ENCODE measurements around the gene MBD2. TPM values are rescaled to one million over a fixed set of nuclear protein-coding genes. Genes with fewer than 3 reads are reported as not detected.
"Not testable (repeated sequence)": the region's sequence is repeated elsewhere in the genome, so short reads cannot be mapped to it uniquely, and the experiment has no call there.

MBD2 gene
- total and polyA plus RNA-seq, 3 experiments from 2014 or later, result 27.2 to 201 (median 195) TPM

DNA sequence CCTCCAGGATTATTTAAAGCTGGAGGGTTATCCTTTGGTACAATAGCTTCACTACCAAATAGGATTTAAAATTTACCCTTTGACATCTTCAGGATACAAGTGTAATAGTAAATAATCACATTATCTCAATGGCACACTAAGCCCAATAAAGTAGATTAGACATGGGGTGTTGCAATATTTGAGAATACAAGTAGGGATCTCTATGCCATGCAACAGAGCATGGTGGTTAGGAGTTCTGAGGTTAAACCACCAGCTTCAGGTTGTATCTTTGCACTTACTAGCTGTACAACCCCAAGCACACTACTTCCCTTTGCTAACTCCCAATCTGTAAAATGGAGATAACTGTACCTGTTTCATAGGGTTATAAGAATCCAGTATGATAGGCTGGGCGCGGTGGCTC is 6.2 kb downstream of the MBD2 start:
- CTCF ChIA-PET, result interaction anchor here (2.6 kb wide), 1 partner anchor 52 kb away, joined by 12 read pairs; the partner anchor contains the start of gene POLI
- peaks cover 0 to 16% (median 0%) of the 10 kb centered on the region in 3 donors for H3K36me3 Mint-ChIP-seq

GRCh38 chr18:54217624-54218023 is 6.8 kb downstream of the MBD2 start:
- ChIA-PET CTCF (interaction anchor here (2.6 kb wide), 1 partner anchor 53 kb away, joined by 12 read pairs; the partner anchor contains the start of gene POLI), POLR2A (interaction anchor here (0.6 kb wide), 1 partner anchor 51 kb away, joined by 3 read pairs; no protein-coding TSS in a partner anchor)
- Mint-ChIP-seq H3K36me3 (peaks cover 0 to 16% (median 0%) of the 10 kb centered on the region in 3 donors), H3K4me3 (peak overlapping the region in 4 of 7 donors; percentile 6 to 43 (median 32)), H3K9me3 (no peaks in the 10 kb centered on the region), H3K4me1 (peaks cover 56 to 82% (median 72%) of the 10 kb centered on the region in 3 donors), H3K27me3 (no peaks in the 10 kb centered on the region), H3K27ac (peak overlapping the region in 4 of 8 donors; percentile 22 to 54 (median 32))
- no peak for DNase-seq
- Histone ChIP-seq H3K27ac (ENCODE audit: low read depth, low read length) (no peak overlapping the region), H3K4me1 (ENCODE audit: insufficient read depth, low read length) (peaks cover 23% of the 10 kb centered on the region), H3K36me3 (ENCODE audit: insufficient read depth, low read length) (no peaks in the 10 kb centered on the region), H3K27me3 (ENCODE audit: insufficient read depth, low read length, poor library complexity, severe bottlenecking) (no peaks in the 10 kb centered on the region), H3K9me3 (ENCODE audit: low read length) (no peaks in the 10 kb centered on the region), H3K4me3 (ENCODE audit: low read length) (no peak overlapping the region)

More for the DNA sequence above, 6.2 kb downstream of the MBD2 start:
- peak overlapping the region in 1 of 7 donors; percentile 13 for H3K4me3 Mint-ChIP-seq
- H3K27me3 Mint-ChIP-seq, result peaks cover 0 to 1% of the 10 kb centered on the region in 2 donors
- no peak overlapping the region for H3K27ac ChIP-seq (ENCODE audit: low read depth, low read length)
- H3K27ac Mint-ChIP-seq, result no peak overlapping the region
- no peaks in the 10 kb centered on the region for H3K27me3 ChIP-seq (ENCODE audit: insufficient read depth, low read length, poor library complexity, severe bottlenecking)
- peaks cover 30% of the 10 kb centered on the region for H3K4me1 ChIP-seq (ENCODE audit: insufficient read depth, low read length)
- no peak overlapping the region for H3K4me3 ChIP-seq (ENCODE audit: low read length)
- no peaks in the 10 kb centered on the region for H3K9me3 ChIP-seq (ENCODE audit: low read length)
- no peaks in the 10 kb centered on the region for H3K36me3 ChIP-seq (ENCODE audit: insufficient read depth, low read length)
- no peak for DNase-seq
- H3K4me1 Mint-ChIP-seq, result peaks cover 62 to 84% (median 77%) of the 10 kb centered on the region in 3 donors
- POLR2A ChIA-PET, result no interaction called here
- no peaks in the 10 kb centered on the region for H3K9me3 Mint-ChIP-seq

DNA sequence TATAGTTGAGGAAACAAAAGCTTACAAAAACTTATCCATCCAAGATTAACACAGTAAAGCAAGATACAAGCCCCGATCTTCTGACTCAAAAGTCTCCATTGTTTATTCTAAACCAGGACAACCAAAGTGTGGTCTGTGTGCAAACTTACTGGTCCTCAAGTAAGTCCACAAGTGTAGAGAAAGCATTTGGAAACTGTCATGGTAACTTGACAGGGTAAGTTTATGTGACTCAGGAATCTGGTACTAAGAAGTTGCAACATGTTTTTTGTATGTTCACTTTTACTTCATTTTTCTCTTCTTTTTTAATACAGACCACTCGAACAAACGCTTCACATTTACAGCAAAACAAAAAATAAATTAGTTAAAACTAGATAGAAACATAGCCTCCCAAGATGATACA is 9.4 kb downstream of the MBD2 start:
- Histone ChIP-seq H3K27ac (ENCODE audit: low read depth, low read length) (no peak overlapping the region), H3K4me1 (ENCODE audit: insufficient read depth, low read length) (peaks cover 12% of the 10 kb centered on the region), H3K9me3 (ENCODE audit: low read length) (no peaks in the 10 kb centered on the region), H3K36me3 (ENCODE audit: insufficient read depth, low read length) (no peaks in the 10 kb centered on the region), H3K4me3 (ENCODE audit: low read length) (no peak overlapping the region), H3K27me3 (ENCODE audit: insufficient read depth, low read length, poor library complexity, severe bottlenecking) (no peaks in the 10 kb centered on the region)
- Mint-ChIP-seq H3K27ac (no peak overlapping the region), H3K4me1 (peaks cover 55 to 81% (median 74%) of the 10 kb centered on the region in 3 donors), H3K27me3 (no peaks in the 10 kb centered on the region), H3K9me3 (no peaks in the 10 kb centered on the region), H3K36me3 (peaks cover 0 to 12% (median 2%) of the 10 kb centered on the region in 3 donors), H3K4me3 (no peak overlapping the region)
- ChIA-PET POLR2A (no interaction called here), CTCF (interaction anchor here (1.5 kb wide), 1 partner anchor 8 kb away, joined by 6 read pairs; no protein-coding TSS in a partner anchor)
- DNase-seq, result no peak

DNA sequence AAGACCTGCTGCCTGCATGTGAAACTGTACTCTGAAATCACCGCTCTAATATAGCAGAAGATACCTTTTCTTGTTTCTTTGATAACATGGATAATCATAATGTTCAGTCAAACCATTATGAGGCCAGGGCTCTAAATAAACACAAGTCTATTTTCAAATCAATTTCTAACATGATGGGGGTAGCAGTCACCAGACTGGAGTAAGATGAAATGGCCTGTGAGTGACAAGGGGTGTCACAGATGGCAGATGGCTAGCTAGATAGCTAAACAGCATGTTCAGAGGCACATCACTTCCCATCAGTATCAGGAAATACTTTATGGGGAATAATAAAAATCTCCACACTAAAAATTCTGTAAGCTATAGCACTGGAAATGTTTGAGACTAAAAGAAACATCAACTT is 14.0 kb downstream of the MBD2 start:
- peak overlapping the region in 1 of 7 donors; percentile 38 for H3K4me3 Mint-ChIP-seq
- Histone ChIP-seq H3K27me3 (ENCODE audit: insufficient read depth, low read length, poor library complexity, severe bottlenecking) (no peaks in the 10 kb centered on the region), H3K9me3 (ENCODE audit: low read length) (no peaks in the 10 kb centered on the region), H3K27ac (ENCODE audit: low read depth, low read length) (no peak overlapping the region), H3K4me3 (ENCODE audit: low read length) (no peak overlapping the region), H3K36me3 (ENCODE audit: insufficient read depth, low read length) (no peaks in the 10 kb centered on the region), H3K4me1 (ENCODE audit: insufficient read depth, low read length) (peaks cover 21% of the 10 kb centered on the region)
- CTCF ChIA-PET, result interaction anchor here (1.1 to 1.3 kb wide), 2 partner anchors 13 to 26 kb away, joined by 3 to 4 read pairs; no protein-coding TSS in a partner anchor
- H3K27me3 Mint-ChIP-seq, result no peaks in the 10 kb centered on the region
- H3K9me3 Mint-ChIP-seq, result no peaks in the 10 kb centered on the region
- H3K27ac Mint-ChIP-seq, result peak overlapping the region in 7 of 8 donors; percentile 17 to 76 (median 38)
- no peak for DNase-seq
- peaks cover 59 to 83% (median 78%) of the 10 kb centered on the region in 3 donors for H3K4me1 Mint-ChIP-seq
- POLR2A ChIA-PET, result interaction anchor here (1.5 kb wide), 1 partner anchor 13 kb away, joined by 3 read pairs; no protein-coding TSS in a partner anchor
- H3K36me3 Mint-ChIP-seq, result peaks cover 0 to 13% (median 2%) of the 10 kb centered on the region in 3 donors

GRCh38 chr18:54209471-54210180 is 14.8 kb downstream of the MBD2 start:
- no peaks in the 10 kb centered on the region for H3K27me3 ChIP-seq (ENCODE audit: insufficient read depth, low read length, poor library complexity, severe bottlenecking)
- peak overlapping the region in 2 of 7 donors; percentile 1 to 23 for H3K4me3 Mint-ChIP-seq
- peaks cover 0 to 12% (median 2%) of the 10 kb centered on the region in 3 donors for H3K36me3 Mint-ChIP-seq
- H3K27ac Mint-ChIP-seq, result peak overlapping the region in 5 of 8 donors; percentile 53 to 84 (median 70)
- ChIA-PET POLR2A (no interaction called here), CTCF (interaction anchor here (1.1 to 1.3 kb wide), 3 partner anchors 13 to 60 kb away, joined by 4 to 5 read pairs (median 4); no protein-coding TSS in a partner anchor)
- H3K4me1 ChIP-seq (ENCODE audit: insufficient read depth, low read length), result peaks cover 21% of the 10 kb centered on the region
- no peaks in the 10 kb centered on the region for H3K9me3 ChIP-seq (ENCODE audit: low read length)
- H3K9me3 Mint-ChIP-seq, result no peaks in the 10 kb centered on the region
- no peak overlapping the region for H3K4me3 ChIP-seq (ENCODE audit: low read length)
- H3K36me3 ChIP-seq (ENCODE audit: insufficient read depth, low read length), result no peaks in the 10 kb centered on the region
- DNase-seq, result no peak
- H3K27me3 Mint-ChIP-seq, result no peaks in the 10 kb centered on the region
- H3K27ac ChIP-seq (ENCODE audit: low read depth, low read length), result no peak overlapping the region
- H3K4me1 Mint-ChIP-seq, result peaks cover 56 to 80% (median 76%) of the 10 kb centered on the region in 3 donors

DNA sequence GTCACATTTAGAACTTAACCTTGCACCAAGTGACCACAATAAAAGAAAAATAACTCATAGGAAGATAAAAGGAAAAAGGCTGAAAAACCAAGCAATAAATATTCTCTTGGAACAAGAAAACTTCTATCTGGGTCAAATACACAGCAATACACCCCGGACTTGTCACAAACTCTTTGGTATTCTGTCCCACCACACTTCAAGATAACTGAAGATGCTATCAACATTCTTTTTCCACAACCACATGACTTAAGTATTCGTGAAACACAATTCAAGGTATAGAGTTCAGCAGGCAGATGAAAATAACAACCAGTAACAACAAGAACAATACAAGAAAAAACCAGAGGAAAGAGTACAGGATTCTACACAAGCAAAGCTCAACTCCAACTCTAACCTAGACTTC is 18.0 kb downstream of the MBD2 start:
- H3K27me3 ChIP-seq (ENCODE audit: insufficient read depth, low read length, poor library complexity, severe bottlenecking), result no peaks in the 10 kb centered on the region
- no peak overlapping the region for H3K27ac ChIP-seq (ENCODE audit: low read depth, low read length)
- H3K36me3 ChIP-seq (ENCODE audit: insufficient read depth, low read length), result peaks cover 11% of the 10 kb centered on the region
- peaks cover 21% of the 10 kb centered on the region for H3K4me1 ChIP-seq (ENCODE audit: insufficient read depth, low read length)
- CTCF ChIA-PET, result interaction anchor here (1.3 kb wide), 1 partner anchor 16 kb away, joined by 3 read pairs; no protein-coding TSS in a partner anchor
- POLR2A ChIA-PET, result interaction anchor here (1.1 kb wide), 1 partner anchor 17 kb away, joined by 5 read pairs; no protein-coding TSS in a partner anchor
- no peaks in the 10 kb centered on the region for H3K9me3 ChIP-seq (ENCODE audit: low read length)
- no peak for DNase-seq
- peaks cover 47 to 66% (median 64%) of the 10 kb centered on the region in 3 donors for H3K4me1 Mint-ChIP-seq
- peaks cover 4 to 32% (median 6%) of the 10 kb centered on the region in 3 donors for H3K36me3 Mint-ChIP-seq
- H3K4me3 Mint-ChIP-seq, result peak overlapping the region in 6 of 7 donors; percentile 0 to 51 (median 2)
- H3K27ac Mint-ChIP-seq, result peak overlapping the region in 6 of 8 donors; percentile 30 to 70 (median 54)
- no peak overlapping the region for H3K4me3 ChIP-seq (ENCODE audit: low read length)
- no peaks in the 10 kb centered on the region for H3K27me3 Mint-ChIP-seq
- no peaks in the 10 kb centered on the region for H3K9me3 Mint-ChIP-seq

GRCh38 chr18:54205959-54206358 is 18.5 kb downstream of the MBD2 start:
- H3K36me3 ChIP-seq (ENCODE audit: insufficient read depth, low read length), result peaks cover 11% of the 10 kb centered on the region
- H3K36me3 Mint-ChIP-seq, result peaks cover 4 to 37% (median 9%) of the 10 kb centered on the region in 3 donors
- H3K9me3 ChIP-seq (ENCODE audit: low read length), result no peaks in the 10 kb centered on the region
- H3K27ac ChIP-seq (ENCODE audit: low read depth, low read length), result no peak overlapping the region
- peaks cover 21% of the 10 kb centered on the region for H3K4me1 ChIP-seq (ENCODE audit: insufficient read depth, low read length)
- H3K4me3 ChIP-seq (ENCODE audit: low read length), result no peak overlapping the region
- no peaks in the 10 kb centered on the region for H3K27me3 Mint-ChIP-seq
- no peak for DNase-seq
- CTCF ChIA-PET, result interaction anchor here (1.3 kb wide), 1 partner anchor 17 kb away, joined by 3 read pairs; no protein-coding TSS in a partner anchor
- no peaks in the 10 kb centered on the region for H3K9me3 Mint-ChIP-seq
- no peaks in the 10 kb centered on the region for H3K27me3 ChIP-seq (ENCODE audit: insufficient read depth, low read length, poor library complexity, severe bottlenecking)
- POLR2A ChIA-PET, result no interaction called here
- H3K4me3 Mint-ChIP-seq, result no peak overlapping the region
- H3K4me1 Mint-ChIP-seq, result peaks cover 44 to 65% (median 62%) of the 10 kb centered on the region in 3 donors
- peak overlapping the region in 3 of 8 donors; percentile 7 to 77 (median 35) for H3K27ac Mint-ChIP-seq

DNA sequence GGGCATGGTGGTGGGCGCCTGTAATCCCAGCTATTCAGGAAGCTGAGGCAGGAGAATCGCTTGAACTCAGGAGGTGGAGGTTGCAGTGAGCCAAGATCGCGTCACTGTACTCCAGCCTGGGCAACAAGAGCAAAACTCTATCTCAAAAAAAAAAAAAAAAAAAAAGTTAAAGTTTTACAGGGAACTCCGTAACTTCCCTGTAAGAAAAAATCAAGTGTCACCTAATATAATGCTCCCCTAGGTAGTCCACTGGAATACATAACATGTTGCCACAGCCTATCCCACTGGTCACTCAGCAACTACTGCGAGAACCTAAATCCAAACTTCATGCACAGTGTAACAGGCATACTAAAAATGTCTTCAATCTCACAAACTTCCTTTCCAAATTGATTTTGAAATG is 19.0 kb downstream of the MBD2 start:
- H3K27me3 ChIP-seq (ENCODE audit: insufficient read depth, low read length, poor library complexity, severe bottlenecking); H3K9me3 Mint-ChIP-seq; POLR2A ChIA-PET; H3K9me3 ChIP-seq (ENCODE audit: low read length); H3K4me3 ChIP-seq (ENCODE audit: low read length); DNase-seq; H3K27me3 Mint-ChIP-seq; CTCF ChIA-PET; H3K27ac ChIP-seq (ENCODE audit: low read depth, low read length): not testable (repeated sequence)
- H3K4me1 ChIP-seq (ENCODE audit: insufficient read depth, low read length), result peaks cover 21% of the 10 kb centered on the region
- peaks cover 4 to 40% (median 9%) of the 10 kb centered on the region in 3 donors for H3K36me3 Mint-ChIP-seq
- peaks cover 11% of the 10 kb centered on the region for H3K36me3 ChIP-seq (ENCODE audit: insufficient read depth, low read length)
- H3K4me1 Mint-ChIP-seq, result peaks cover 42 to 63% (median 60%) of the 10 kb centered on the region in 3 donors
- H3K4me3 Mint-ChIP-seq, result peak overlapping the region in 1 of 7 donors; percentile 9
- peak overlapping the region in 4 of 8 donors; percentile 7 to 77 (median 30) for H3K27ac Mint-ChIP-seq
